Renal cortex interstitium (tissue), 15 donors: ENCODE data around the gene TRIP10. TPM values are rescaled to one million over a fixed set of nuclear protein-coding genes. Genes with fewer than 3 reads are reported as not detected.

ENCODE experiments used
- DNase-seq, 11 donors: peaks; one replicate each; pipeline ENCODE4 v3.0.0-alpha.2; 2013; ENCODE audit warnings: low read depth in 9 of 11, low spot score in 4 of 11; ENCODE audit errors: extremely low read depth in 1 of 11
- long read RNA-seq, 16 experiments: transcript quantifications; one replicate each; lab custom pipeline, GENCODE V29; 2026
- polyA plus RNA-seq, 3 donors: library from polyadenylated mRNA; unstranded; fragments of 120-200 nt; gene quantifications; one replicate each; pipeline ENCODE4 v1.2.1, GENCODE V29; 2013; ENCODE audit not compliant: insufficient read length in 3 of 3

Gene TRIP10, protein sequence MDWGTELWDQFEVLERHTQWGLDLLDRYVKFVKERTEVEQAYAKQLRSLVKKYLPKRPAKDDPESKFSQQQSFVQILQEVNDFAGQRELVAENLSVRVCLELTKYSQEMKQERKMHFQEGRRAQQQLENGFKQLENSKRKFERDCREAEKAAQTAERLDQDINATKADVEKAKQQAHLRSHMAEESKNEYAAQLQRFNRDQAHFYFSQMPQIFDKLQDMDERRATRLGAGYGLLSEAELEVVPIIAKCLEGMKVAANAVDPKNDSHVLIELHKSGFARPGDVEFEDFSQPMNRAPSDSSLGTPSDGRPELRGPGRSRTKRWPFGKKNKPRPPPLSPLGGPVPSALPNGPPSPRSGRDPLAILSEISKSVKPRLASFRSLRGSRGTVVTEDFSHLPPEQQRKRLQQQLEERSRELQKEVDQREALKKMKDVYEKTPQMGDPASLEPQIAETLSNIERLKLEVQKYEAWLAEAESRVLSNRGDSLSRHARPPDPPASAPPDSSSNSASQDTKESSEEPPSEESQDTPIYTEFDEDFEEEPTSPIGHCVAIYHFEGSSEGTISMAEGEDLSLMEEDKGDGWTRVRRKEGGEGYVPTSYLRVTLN
- polyA plus RNA-seq = 10 to 100 TPM; 51.4 to 68.9 (median 55.0) TPM
- long read RNA-seq, donor 1, partial matches to known transcripts = 0 of 1 reads
- long read RNA-seq, donor 1, other reads (novel, unspliced or antisense) = 0 of 1 reads
- long read RNA-seq, donor 2, partial matches to known transcripts = 0 of 3 reads
- long read RNA-seq, donor 2, other reads (novel, unspliced or antisense) = 0 of 3 reads
- long read RNA-seq, donor 3, transcript TRIP10-202 (14 exons, 2,035 nt) = major isoform, 5 of 30 reads
- long read RNA-seq, donor 3, partial matches to known transcripts = 25 of 30 reads
- long read RNA-seq, donor 3, other reads (novel, unspliced or antisense) = 0 of 30 reads
- long read RNA-seq, donor 4, partial matches to known transcripts = 5 of 10 reads
- long read RNA-seq, donor 4, other reads (novel, unspliced or antisense) = 0 of 10 reads
- long read RNA-seq, donor 5 = 0 reads
- long read RNA-seq, donor 6, partial matches to known transcripts = 6 of 10 reads
- long read RNA-seq, donor 6, other reads (novel, unspliced or antisense) = 0 of 10 reads
- long read RNA-seq, donor 7, partial matches to known transcripts = 0 of 5 reads
- long read RNA-seq, donor 7, other reads (novel, unspliced or antisense) = 0 of 5 reads
- long read RNA-seq, donor 8 = 0 reads
- long read RNA-seq, donor 9, partial matches to known transcripts = 0 of 5 reads
- long read RNA-seq, donor 9, other reads (novel, unspliced or antisense) = 0 of 5 reads
- long read RNA-seq, donor 10, transcript TRIP10-202 (14 exons, 2,035 nt) = major isoform, 5 of 7 reads
- long read RNA-seq, donor 10, partial matches to known transcripts = 0 of 7 reads
- long read RNA-seq, donor 10, other reads (novel, unspliced or antisense) = 0 of 7 reads
- long read RNA-seq, donor 11, partial matches to known transcripts = 0 of 6 reads
- long read RNA-seq, donor 11, other reads (novel, unspliced or antisense) = 0 of 6 reads
- long read RNA-seq, donor 12 = 0 reads
- long read RNA-seq, donor 13 = 0 reads
- long read RNA-seq, donor 14, transcript TRIP10-202 (14 exons, 2,035 nt) = major isoform, 6 of 12 reads
- long read RNA-seq, donor 14, partial matches to known transcripts = 6 of 12 reads
- long read RNA-seq, donor 14, other reads (novel, unspliced or antisense) = 0 of 12 reads
- long read RNA-seq, donor 15 = 0 reads
- long read RNA-seq, donor 16, transcript TRIP10-202 (14 exons, 2,035 nt) = major isoform, 19 of 56 reads
- long read RNA-seq, donor 16, partial matches to known transcripts = 31 of 56 reads
- long read RNA-seq, donor 16, other reads (novel, unspliced or antisense) = 0 of 56 reads

DNA sequence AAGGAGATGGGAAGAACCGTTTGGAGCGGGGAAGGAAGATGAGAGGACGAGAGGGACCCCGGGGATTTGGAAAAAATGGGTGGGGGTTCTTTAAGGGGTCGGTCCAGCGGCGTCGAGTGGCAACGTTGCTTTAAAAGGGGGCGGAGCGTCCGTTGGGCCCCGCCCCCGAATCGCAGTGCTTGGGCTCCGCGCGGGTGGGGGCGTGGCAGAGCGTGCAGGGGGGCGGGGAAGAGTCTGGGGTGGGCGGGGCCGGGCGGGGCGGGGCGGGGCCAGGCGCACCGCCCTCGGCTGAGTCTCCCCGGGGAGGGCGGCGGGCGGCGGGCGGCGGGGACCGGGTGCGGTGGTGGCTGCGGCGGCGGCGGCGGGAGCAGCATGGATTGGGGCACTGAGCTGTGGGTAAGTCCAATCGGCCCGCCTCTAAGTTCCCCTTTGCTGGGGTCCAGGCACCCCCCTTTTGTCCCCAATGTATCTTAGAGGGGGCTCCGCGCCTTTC, at the start of gene TRIP10:
Gene TRIP10, plus strand, starts transcription at position 291 of the 493 bp plus-strand sequence. Its CDS starts 82 bp downstream, at position 373.
- DNase-seq = peak in 5 of 11 donors; percentile 75 to 85 (median 77)

DNA sequence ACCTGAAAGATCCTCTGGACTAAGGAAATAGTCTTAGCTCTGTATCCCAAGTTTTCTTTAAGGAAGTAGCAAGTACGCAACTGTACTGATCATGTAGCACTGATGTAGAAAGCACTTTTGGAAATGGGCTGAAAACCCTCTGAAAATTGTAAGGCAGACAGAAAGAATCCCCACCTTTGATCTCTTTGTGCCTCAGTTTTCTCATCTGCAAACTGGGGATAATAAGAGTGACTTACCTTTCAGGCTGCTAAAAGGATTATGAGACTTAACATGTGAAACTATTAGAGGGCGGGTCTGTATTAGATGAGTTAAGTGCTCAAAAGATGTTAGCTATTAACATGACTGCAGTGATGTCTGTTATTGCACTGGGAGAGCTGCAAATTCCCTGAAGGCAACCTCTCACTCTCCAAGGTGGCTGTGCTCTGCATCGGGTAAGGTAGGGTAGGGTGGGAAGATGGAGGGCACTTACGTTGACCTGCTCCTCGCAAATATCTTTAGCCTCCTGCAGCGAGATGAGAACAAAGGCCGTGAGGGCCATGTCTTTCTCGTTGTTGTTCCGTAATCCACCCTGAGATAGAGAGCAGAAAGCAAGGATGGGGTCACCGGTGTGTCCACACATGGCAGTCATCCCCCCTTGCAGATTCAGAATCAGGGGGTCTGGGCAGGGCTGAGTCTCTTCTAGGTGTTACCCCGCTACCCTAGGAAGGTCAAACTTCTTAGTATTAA, 49.2 kb upstream of the TRIP10 start:
- no peak for DNase-seq

DNA sequence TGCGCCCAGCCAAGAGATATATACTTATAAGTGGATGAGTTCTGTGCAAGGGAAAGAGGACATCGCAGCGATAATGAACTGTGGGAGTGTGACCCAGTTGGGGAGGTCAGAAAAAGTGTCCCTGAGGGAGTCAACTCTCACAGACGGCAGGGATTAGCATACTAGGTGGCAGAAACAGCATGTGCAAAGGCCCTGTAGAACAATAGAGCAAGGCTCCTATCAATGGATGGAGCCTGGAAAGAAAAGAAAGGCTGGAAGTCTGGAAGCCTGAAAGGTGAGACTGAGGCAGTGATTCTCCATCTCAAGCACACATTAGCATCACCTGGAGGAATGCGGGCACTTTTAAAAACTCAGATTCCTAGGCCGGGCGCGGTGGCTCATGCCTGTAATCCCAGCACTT, 48.1 kb upstream of the TRIP10 start:
- DNase-seq = no peak

DNA sequence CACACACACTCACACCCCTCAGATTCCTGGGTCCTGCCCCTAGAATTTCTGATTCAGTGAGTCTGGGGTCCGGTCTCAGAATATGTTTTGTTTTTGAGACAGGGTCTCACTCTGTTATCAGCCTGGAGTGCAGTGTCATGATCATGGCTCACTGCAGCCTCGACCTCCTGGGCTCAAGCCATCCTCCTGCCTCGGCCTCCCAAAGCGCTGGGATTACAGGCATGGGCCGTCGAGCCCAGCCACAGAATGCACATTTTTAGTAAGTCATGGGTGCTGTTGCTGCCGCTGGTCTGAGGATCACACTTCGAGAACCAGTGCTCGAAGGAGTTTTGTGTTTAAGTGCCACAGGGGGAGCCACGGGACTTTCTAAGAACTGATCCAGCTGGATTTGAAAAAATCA, 47.5 kb upstream of the TRIP10 start:
- no peak for DNase-seq

DNA sequence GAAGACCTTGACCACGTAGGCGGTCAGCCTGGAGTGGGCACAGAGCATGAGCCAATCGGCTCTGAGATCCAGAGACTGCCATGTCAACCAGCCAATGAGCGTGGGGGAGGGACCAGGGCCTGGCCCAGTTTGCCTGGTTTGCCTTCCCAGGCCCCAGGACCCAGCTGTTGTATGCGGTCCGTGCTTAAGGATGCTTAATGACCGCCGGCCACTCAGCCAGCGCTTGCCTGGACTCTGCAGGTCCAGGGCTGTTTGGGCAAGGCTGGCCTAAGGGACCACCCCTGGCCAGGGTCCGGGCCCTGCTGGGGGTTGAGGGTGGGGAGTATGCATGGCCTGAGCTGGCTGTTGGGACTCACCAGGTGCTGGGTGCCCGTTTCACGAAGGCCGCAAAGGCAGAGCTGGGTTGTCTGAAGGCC, 46.4 kb upstream of the TRIP10 start:
- no peak for DNase-seq

DNA sequence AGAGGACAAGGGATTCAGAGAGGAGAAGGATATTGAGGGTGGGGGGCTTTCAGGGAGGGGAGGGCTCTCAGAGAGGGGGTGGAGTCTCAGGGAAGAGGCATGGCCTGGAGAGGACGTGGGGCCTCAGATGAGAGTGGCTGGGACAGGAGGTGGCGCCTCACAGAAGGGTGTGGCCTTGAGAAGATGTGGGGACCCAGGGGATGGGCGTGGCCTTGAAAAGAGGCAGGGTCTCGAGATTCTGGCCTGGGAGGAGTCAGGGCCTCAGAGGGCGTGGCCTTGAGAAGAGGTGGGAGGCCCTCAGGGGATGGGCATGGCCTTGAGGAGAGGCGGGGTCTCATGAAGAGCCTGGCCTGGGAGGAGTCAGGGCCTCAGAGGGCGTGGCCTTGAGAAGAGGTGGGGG, 45.8 kb upstream of the TRIP10 start:
- no peak for DNase-seq

DNA sequence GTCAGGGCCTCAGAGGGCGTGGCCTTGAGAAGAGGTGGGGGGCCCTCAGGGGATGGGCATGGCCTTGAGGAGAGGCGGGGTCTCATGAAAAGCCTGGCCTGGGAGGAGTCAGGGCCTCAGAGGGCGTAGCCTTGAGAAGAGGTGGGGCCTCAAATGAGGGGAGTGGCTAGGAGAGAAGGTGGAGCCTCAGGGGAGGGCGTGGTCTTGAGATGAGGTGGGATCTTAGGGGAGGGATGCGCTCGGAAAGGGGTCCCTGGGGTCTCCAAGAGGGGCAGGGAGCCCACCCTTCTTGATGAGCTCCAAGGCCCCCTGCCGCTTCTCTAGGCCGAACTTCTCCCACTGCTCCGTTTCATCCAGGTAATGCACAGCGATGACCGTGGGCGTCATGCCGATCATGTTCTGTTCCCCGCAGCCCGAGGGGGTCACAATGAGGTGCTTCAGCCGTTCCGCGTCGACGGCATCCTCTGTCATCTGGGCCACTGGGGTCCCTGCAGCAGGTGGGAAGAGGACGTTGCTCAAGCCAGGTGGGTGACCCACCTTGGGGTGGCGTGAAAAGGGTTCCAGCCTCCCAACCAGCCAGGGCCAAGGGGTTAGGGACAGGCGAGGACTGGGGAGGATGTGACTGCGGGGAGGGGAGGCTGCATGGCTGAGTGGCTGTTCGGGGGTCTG, 45.2 kb upstream of the TRIP10 start:
- no peak for DNase-seq

DNA sequence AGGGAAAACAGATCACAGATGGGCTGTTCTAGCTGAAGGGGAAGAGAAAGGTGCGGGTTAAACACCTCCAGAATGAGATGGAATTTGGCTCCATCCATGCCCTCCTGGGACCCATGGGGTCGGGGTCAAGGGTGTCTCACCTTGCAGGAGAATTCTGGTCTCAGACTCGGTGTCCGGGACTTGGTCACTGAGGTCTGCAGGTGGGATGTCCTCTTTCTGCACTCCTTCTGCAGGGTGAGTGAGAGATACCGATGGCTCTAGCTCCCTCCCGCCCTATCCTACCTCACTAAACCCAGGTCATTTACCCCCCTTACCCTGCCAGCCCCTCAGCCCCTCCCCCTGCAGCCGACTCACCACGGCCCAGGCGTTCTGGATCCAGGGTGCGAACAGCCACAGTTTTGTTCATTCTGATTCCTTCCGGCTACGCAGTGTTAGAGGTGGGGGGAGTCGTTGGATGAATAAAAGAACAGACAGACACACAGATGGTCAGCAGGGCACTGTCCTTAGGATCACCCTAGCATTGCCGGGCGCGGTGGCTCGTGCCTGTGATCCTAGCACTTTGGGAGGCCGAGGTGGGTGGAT, 43.1 kb upstream of the TRIP10 start:
- no peak for DNase-seq

DNA sequence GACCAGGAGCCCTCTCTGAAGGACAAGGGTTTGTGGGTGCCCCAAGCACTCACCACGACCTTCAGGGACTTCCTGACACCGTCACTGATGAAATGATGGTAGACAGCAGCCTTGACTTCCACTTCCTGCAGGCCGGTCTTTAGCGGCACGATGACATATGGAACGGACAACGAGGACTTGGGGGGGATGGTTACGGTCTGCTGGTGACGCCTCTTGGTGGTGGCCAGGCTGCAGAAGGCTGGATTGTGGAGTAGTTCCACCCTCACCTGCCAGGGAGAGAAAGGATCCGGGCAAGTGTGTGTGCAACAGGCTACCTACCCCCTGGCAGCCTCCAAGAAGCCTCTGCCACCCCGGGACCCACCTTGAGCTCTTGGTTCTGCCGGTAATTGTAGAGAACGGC, 42.2 kb upstream of the TRIP10 start:
- no peak for DNase-seq

DNA sequence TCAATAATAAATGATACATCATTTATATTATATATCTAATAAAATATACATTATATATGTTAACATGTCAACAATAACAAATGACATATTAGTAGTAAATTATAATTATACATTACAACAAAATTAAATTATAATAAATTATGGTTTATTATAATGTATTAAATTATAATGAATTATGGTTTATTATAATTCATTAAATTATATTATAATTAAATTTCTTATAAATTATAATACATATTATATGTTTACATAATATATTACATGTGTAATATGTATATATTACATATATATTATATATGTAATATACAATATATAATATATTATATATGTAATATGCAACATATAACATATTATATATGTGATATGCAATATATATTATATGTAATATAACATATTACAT, 39.5 kb upstream of the TRIP10 start:
- no peak for DNase-seq

DNA sequence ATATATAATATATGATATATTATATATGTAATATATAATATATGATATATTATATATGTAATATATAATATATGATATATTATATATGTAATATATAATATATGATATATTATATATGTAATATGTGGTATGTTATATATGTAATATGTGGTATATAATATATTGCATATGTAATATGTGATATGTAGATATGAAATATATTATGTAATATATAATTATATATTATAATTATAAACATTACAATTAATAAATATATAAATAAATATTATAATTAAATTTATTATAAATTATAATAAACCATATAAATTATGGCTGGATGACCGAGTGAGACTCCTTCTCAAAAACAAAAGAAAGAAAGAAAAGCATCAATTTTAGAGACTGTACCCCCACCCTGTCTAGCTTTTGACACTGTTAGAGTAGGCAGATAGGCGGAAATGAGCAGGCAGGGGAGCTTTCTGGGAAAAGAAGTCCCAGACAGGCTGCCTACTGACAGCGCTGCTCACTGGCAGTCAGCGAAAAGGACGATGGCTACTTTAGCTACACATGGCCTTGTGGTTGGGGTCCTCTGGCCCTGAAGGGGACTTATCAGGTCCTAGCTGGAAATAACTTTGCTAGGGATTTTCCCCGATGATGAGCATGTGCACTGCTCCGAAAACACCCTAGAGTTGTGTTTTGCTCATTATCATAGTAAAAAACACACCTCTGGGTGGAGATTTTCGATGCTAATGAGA, 38.7 kb upstream of the TRIP10 start:
- DNase-seq = no peak

DNA sequence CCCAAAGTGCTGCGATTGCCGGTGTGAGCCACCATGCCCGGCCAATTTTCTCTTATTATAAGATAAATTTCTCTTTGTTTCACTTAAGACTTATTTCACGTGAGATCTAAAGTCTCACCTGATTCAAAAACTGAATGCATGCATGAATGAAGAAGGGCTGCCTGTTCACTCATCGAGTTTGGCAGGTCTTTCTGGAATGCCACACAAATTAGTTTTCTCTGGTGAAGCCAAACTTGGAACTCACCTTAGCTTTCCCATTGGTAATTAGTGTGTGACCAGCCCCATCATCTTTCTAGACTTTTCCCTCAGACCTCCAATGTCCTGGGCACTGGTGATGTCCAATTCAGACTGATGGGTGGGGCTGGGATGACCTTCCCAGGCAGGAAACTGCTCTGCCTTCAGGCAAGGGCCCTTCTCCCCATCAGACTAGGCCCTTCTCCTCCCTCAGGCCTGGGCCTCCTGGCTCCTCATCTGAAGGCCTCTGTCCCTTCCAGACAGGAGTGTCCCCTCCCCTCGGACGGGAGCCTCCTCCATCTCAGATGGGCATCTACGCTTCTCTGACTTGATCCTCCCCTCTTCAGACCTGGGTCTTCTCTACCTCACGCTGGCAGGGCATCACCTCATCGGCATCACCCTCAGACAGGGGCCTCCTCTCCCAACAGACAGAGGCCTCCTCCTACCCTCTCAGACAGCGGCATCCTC, 33.4 kb upstream of the TRIP10 start:
- DNase-seq = no peak

DNA sequence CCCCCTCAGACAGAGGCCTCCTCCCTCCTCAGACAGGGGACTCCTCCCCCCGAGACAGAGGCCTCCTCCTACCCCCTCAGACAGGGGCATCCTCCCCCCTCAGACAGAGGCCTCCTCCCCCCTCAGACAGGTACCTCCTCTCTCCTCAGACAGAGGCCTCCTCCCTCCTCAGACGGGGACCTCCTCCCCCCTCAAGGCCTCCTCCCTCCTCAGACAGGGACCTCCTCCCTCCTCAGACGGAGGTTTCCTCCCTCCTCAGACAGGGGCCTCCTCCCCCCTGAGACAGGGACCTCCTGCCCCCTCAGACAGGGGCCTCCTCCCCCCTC, 32.9 kb upstream of the TRIP10 start:
- DNase-seq = no peak

DNA sequence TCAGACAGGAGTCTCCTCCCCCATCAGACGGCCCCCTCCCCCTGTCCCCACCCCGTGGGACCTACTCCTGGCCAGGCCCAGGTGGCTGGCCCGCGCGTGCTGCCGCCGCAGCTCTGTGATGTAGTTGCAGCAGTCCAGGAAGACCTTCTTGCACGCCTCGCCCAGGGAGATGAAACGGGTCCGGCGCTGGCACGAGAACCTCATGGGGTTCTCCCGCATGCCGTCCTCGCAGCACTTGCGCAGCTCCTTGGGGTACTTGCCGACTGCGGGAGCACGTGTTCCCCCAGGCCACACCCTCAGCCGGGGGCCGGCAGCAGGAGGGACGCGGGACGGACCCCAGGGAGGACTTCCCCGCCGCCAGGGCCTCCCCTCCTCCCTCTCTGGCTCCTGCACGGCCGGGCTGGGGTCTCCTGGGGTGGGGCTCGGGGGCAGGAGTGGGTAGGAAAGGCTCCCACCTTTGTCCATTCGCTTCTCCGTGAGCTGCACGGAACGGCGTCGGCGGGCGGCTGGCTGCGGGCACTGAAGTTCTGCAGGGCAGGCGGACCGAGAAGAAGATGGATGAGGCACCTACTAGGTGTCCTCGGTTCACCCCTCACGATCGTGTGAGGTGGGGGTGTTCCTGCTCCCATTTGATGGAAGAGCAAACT, 32.3 kb upstream of the TRIP10 start:
- no peak for DNase-seq

DNA sequence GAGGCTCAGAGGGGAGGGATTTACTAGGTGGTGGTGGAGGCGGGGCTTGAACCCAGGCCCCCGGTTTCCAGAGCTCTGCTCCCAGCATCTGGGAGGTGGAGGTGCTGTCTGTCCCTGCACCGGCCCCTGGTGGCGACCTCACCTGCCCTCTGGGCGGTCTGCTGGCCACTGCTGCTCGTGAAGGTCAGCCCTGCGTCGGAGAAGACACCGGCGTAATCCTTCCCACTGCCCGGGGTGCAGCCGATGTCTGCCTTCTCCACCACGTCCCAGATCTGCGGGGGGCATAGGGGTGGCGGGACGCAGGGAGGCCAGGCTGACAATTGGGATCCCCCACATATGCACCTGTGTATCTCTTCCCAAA, 31.8 kb upstream of the TRIP10 start:
- DNase-seq = no peak
